B cell (primary cell): Measurements from ENCODE around the gene WASF1. TPM values are rescaled to one million over a fixed set of nuclear protein-coding genes. Genes with fewer than 3 reads are reported as not detected.
"Not testable (repeated sequence)": the region's sequence is repeated elsewhere in the genome, so short reads cannot be mapped to it uniquely, and the experiment has no call there.

Source experiments
- ATAC-seq: fragments of 200-7000 bp; cut with Tn5 transposase; one replicate; pipeline ENCODE4 v1.10.0; 2021; ENCODE audit warnings: low read depth, mild to moderate bottlenecking, moderate number of reproducible peaks, moderate library complexity
- CTCF ChIA-PET: fragments of 350-600 bp; sonication (Branson Sonifier 250); formaldehyde crosslinking; loops from one replicate; lab custom pipeline; 2021; ENCODE audit warnings: antibody characterized with exemption, inconsistent platforms; lab: Charles Lee
- POLR2A ChIA-PET: fragments of 350-600 bp; sonication (Branson Sonifier 250); formaldehyde crosslinking; loops from one replicate; lab custom pipeline; 2021; ENCODE audit warnings: antibody characterized with exemption; lab: Charles Lee
- DNase-seq: peaks from one replicate; pipeline ENCODE4 v3.0.0; 2013
- H2AFZ ChIP-seq: 2 replicates; pipeline ENCODE4 v1.6.1; 2012; ENCODE audit warnings: mild to moderate bottlenecking, low read depth, low read length; ENCODE audit not compliant: insufficient read depth, poor library complexity, severe bottlenecking
- H3K27ac ChIP-seq, 2 donors: 1 replicate in 1 of 2; 2 replicates in 1 of 2; pipeline ENCODE4 v1.5.1; 2012 to 2013; ENCODE audit warnings: low read length in 2 of 2, mild to moderate bottlenecking in 2 of 2, moderate library complexity in 1 of 2
- H3K27me3 ChIP-seq, 4 experiments: fragments of 200-600 bp in 1 of 4; sonication (generic) in 1 of 4; replicated peaks in 1 of 4; 1 replicate in 2 of 4; 2 replicates in 2 of 4; pipeline versions ENCODE4 v1.6.1 to v1.7.0; 2013 to 2016; ENCODE audit warnings: low read length in 3 of 4, mild to moderate bottlenecking in 2 of 4, mixed read lengths in 1 of 4, moderate library complexity in 1 of 4; ENCODE audit not compliant: insufficient read depth in 4 of 4, control insufficient read depth in 3 of 4; ENCODE audit errors: control extremely low read depth in 1 of 4
- H3K36me3 ChIP-seq, 2 experiments: replicated peaks in 1 of 2; 1 replicate in 1 of 2; 2 replicates in 1 of 2; pipeline versions ENCODE4 v1.6.1 to v1.7.1; 2013; ENCODE audit warnings: low read length in 1 of 2; ENCODE audit not compliant: insufficient read depth in 2 of 2, control insufficient read depth in 1 of 2; ENCODE audit errors: control extremely low read depth in 1 of 2, extremely low read depth in 1 of 2
- H3K4me1 ChIP-seq, 2 donors: fragments of 200-600 bp in 1 of 2; sonication (generic) in 1 of 2; 1 replicate in 1 of 2; 2 replicates in 1 of 2; pipeline versions ENCODE4 v1.5.1 to v1.6.1; 2013 to 2017; ENCODE audit warnings: low read length in 2 of 2; ENCODE audit not compliant: control insufficient read depth in 2 of 2, insufficient read depth in 2 of 2
- H3K4me2 ChIP-seq: replicated peaks from 2 replicates; pipeline ENCODE3; 2012; ENCODE audit warnings: mild to moderate bottlenecking, low read depth, low read length; ENCODE audit not compliant: poor library complexity, severe bottlenecking
- H3K4me3 ChIP-seq, 5 experiments: fragments of 200-600 bp in 1 of 5; sonication (generic) in 1 of 5; 1 replicate in 3 of 5; 2 replicates in 2 of 5; pipeline versions ENCODE4 v1.5.1 to v1.7.0; 2011 to 2016; ENCODE audit warnings: low read length in 4 of 5, mild to moderate bottlenecking in 4 of 5, low read depth in 2 of 5, control low read depth in 1 of 5, moderate library complexity in 1 of 5; ENCODE audit not compliant: insufficient read depth in 1 of 5; ENCODE audit errors: control extremely low read depth in 1 of 5, extremely low read depth in 1 of 5
- H3K79me2 ChIP-seq: fragments of 200-600 bp; sonication (generic); one replicate; pipeline ENCODE4 v1.6.0; 2016; ENCODE audit warnings: low read length; ENCODE audit not compliant: control insufficient read depth, insufficient read depth
- H3K9ac ChIP-seq: fragments of 200-600 bp; sonication (generic); 2 replicates; pipeline ENCODE4 v1.6.1; 2017; ENCODE audit warnings: mild to moderate bottlenecking, low read length, moderate library complexity
- H3K9me3 ChIP-seq, 3 donors: one replicate each; pipeline versions ENCODE4 v1.6.1 to v1.7.1; 2013; ENCODE audit warnings: low read length in 2 of 3; ENCODE audit not compliant: control insufficient read depth in 2 of 3, insufficient read depth in 1 of 3; ENCODE audit errors: control extremely low read depth in 1 of 3
- H4K20me1 ChIP-seq: 2 replicates; pipeline ENCODE4 v1.6.0; 2012; ENCODE audit warnings: mild to moderate bottlenecking, low read length; ENCODE audit not compliant: insufficient read depth, control insufficient read depth, poor library complexity, severe bottlenecking
- H3K27ac Mint-ChIP-seq: one replicate; pipeline ENCODE4 v1.8.0; 2021; ENCODE audit warnings: mixed read lengths
- H3K27me3 Mint-ChIP-seq: one replicate; pipeline ENCODE4 v1.8.0; 2021; ENCODE audit warnings: mixed read lengths
- H3K4me1 Mint-ChIP-seq: one replicate; pipeline ENCODE4 v1.8.0; 2021; ENCODE audit warnings: mixed read lengths
- H3K4me3 Mint-ChIP-seq: one replicate; pipeline ENCODE4 v1.8.0; 2021; ENCODE audit warnings: mixed read lengths
- H3K9me3 Mint-ChIP-seq: one replicate; pipeline ENCODE4 v1.8.0; 2022; ENCODE audit warnings: mixed read lengths; ENCODE audit not compliant: insufficient read depth
- EZH2 ChIP-seq: IDR thresholded peaks from 2 replicates; pipeline ENCODE4 v1.6.1; 2012; ENCODE audit warnings: borderline replicate concordance, low read depth, mild to moderate bottlenecking, moderate library complexity, low read length; ENCODE audit not compliant: insufficient read depth, poor library complexity, severe bottlenecking
- WGBS: methylation state at CpG from one replicate; pipeline ENCODE4 v1.1.5; 2013; ENCODE audit warnings: missing lambda C conversion rate; ENCODE audit not compliant: insufficient coverage; 5-methylcytosine and 5-hydroxymethylcytosine counted together
- intact Hi-C: fragments of 100-400 bp; cut with micrococcal nuclease; formaldehyde crosslinking; loops from one replicate; pipeline ENCODE4 v1.10.0; 2022
- polyA plus RNA-seq: library from polyadenylated mRNA; depleted of rRNA; stranded (reverse); fragments of >200 nt; gene quantifications from 2 replicates; pipeline ENCODE4 v1.2.3, GENCODE V29; 2012
- total RNA-seq, 2 donors: library from RNA; stranded (reverse); fragments of 120-200 nt in 1 of 2; gene quantifications; 1 replicate in 1 of 2; 2 replicates in 1 of 2; pipeline versions ENCODE4 v1.2.3 to v1.2.4, GENCODE V29; 2013 to 2022
- TF ChIP-seq, protein P1 (sequence below): fragments of 200-600 bp; IDR thresholded peaks from one replicate; pipeline ENCODE4 v1.8.0; 2022; ENCODE audit warnings: antibody characterized with exemption, mild to moderate bottlenecking

WASF1 gene
- total and polyA plus RNA-seq, 2 donors (not counting 1 experiment from before 2014, with no cell fraction given): 8.6 to 10.8 TPM

- POLR2A ChIA-PET: no interaction called here
- DNase-seq: no peak
- no peaks in the 10 kb centered on the region for H3K27me3 Mint-ChIP-seq
- H3K36me3 ChIP-seq: no peaks in the 10 kb centered on the region
- H3K4me1 ChIP-seq: peaks cover 2 to 3% of the 10 kb centered on the region in 2 donors
- no peak overlapping the region for H3K9ac ChIP-seq
- CTCF ChIA-PET: no interaction called here
- no CpG with 5 or more reads among the region's 1 CpG for WGBS
- H3K4me3 Mint-ChIP-seq: no peak overlapping the region
- no peak overlapping the region for H3K27ac ChIP-seq
- H4K20me1 ChIP-seq: no peaks in the 10 kb centered on the region
- H3K4me2 ChIP-seq: no peak overlapping the region
- H3K9me3 Mint-ChIP-seq: no peaks in the 10 kb centered on the region
- H3K4me1 Mint-ChIP-seq: peaks cover 12% of the 10 kb centered on the region
- ATAC-seq: no peak
- intact Hi-C loops: no loop called here
- no peaks in the 10 kb centered on the region for H3K27me3 ChIP-seq
- H3K79me2 ChIP-seq: no peaks in the 10 kb centered on the region
- H3K4me3 ChIP-seq: no peak overlapping the region
- no peak overlapping the region for H3K27ac Mint-ChIP-seq
- H3K9me3 ChIP-seq: no peaks in the 10 kb centered on the region
- TF ChIP-seq, protein P1, sequence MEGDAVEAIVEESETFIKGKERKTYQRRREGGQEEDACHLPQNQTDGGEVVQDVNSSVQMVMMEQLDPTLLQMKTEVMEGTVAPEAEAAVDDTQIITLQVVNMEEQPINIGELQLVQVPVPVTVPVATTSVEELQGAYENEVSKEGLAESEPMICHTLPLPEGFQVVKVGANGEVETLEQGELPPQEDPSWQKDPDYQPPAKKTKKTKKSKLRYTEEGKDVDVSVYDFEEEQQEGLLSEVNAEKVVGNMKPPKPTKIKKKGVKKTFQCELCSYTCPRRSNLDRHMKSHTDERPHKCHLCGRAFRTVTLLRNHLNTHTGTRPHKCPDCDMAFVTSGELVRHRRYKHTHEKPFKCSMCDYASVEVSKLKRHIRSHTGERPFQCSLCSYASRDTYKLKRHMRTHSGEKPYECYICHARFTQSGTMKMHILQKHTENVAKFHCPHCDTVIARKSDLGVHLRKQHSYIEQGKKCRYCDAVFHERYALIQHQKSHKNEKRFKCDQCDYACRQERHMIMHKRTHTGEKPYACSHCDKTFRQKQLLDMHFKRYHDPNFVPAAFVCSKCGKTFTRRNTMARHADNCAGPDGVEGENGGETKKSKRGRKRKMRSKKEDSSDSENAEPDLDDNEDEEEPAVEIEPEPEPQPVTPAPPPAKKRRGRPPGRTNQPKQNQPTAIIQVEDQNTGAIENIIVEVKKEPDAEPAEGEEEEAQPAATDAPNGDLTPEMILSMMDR: no peak
- TF ChIP-seq EZH2: no peak
- no peak overlapping the region for H2AFZ ChIP-seq
These were observed 95.4 kb downstream of the WASF1 start for GRCh38 chr6:110083875-110084585.

DNA sequence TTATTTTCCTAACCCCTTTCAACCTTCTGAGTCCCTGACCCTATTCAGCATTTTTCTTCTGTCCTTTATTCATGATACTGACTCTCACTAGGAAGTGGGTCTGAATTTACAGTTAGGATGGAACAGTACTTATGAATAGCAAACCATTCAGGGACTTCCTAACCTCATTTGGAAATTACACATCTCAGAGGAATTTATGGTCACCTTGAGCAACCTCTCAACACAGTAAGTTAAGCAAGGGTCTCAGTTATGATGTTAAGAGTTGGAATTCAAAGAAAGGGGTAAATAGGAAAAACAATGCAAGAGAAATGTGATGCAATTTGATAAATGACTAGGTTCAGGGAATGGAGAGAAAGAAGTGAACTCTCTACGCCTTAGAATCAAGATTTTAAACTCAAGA, 104.1 kb downstream of the WASF1 start:
- Histone ChIP-seq H3K27ac (no peak overlapping the region), H3K9ac (no peak overlapping the region), H3K4me2 (no peak overlapping the region), H3K79me2 (no peaks in the 10 kb centered on the region), H3K36me3 (no peaks in the 10 kb centered on the region), H3K27me3 (no peaks in the 10 kb centered on the region), H3K4me1 (peaks cover 0 to under 1% of the 10 kb centered on the region in 2 donors), H3K9me3 (no peaks in the 10 kb centered on the region), H3K4me3 (no peak overlapping the region), H4K20me1 (no peaks in the 10 kb centered on the region), H2AFZ (no peak overlapping the region)
- H3K27ac Mint-ChIP-seq: no peak overlapping the region
- TF ChIP-seq EZH2: no peak
- TF ChIP-seq, protein P1: no peak
- WGBS: 100% methylated on average over 1 of the region's 1 CpG
- ChIA-PET POLR2A (no interaction called here), CTCF (no interaction called here)
- no peaks in the 10 kb centered on the region for H3K9me3 Mint-ChIP-seq
- intact Hi-C loops: no loop called here
- no peak overlapping the region for H3K4me3 Mint-ChIP-seq
- peaks cover 3% of the 10 kb centered on the region for H3K27me3 Mint-ChIP-seq
- peaks cover 1% of the 10 kb centered on the region for H3K4me1 Mint-ChIP-seq
- ATAC-seq (no peak), DNase-seq (no peak)

DNA sequence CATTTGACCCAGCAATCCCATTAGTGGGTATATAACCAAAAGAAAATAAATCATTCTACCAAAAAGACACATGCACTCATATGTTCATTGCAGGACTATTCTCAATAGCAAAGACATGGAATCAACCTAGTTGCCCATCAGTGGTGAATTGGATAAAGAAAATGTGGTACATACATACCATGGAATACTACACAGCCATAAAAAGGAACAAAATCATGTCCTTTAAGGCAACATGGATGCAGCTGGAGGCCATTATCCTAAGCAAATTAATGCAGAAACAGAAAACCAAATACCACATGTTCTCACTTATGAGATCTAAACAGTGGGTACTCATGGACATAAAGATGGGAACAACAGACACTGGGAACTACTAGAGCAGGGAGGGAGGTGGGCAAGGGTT, 106.0 kb downstream of the WASF1 start:
- H3K9ac ChIP-seq, H3K9me3 Mint-ChIP-seq, POLR2A ChIA-PET, ATAC-seq, H4K20me1 ChIP-seq, H3K9me3 ChIP-seq, H3K27me3 ChIP-seq, H2AFZ ChIP-seq, H3K4me3 ChIP-seq, H3K27ac ChIP-seq, H3K36me3 ChIP-seq, H3K4me1 Mint-ChIP-seq, DNase-seq, H3K4me3 Mint-ChIP-seq, H3K79me2 ChIP-seq, CTCF ChIA-PET, H3K27ac Mint-ChIP-seq, H3K4me2 ChIP-seq, intact Hi-C loops, H3K4me1 ChIP-seq: not testable (repeated sequence)
- peaks cover 16% of the 10 kb centered on the region for H3K27me3 Mint-ChIP-seq
